ENCODE data around the gene CFAP74.

GRCh38 chr1:1899967-1900327, 103.6 kb downstream of the CFAP74 start:
- TF ChIP-seq CTCF (IDR thresholded peaks at IDR 0.05; ENCODE audit: poor library complexity) = no peak
- no peak for TF ChIP-seq EZH2phosphoT487 (IDR thresholded peaks at IDR 0.05; ENCODE audit: low read depth, severe bottlenecking, unreplicated experiment)
- TF ChIP-seq EZH2 (IDR thresholded peaks at IDR 0.05; ENCODE audit: borderline replicate concordance) = no peak
